Measurements from ENCODE around the gene SPECC1.
"Not testable (repeated sequence)": the region's sequence is repeated elsewhere in the genome, so short reads cannot be mapped to it uniquely, and the experiment has no call there.

Gene SPECC1, protein sequence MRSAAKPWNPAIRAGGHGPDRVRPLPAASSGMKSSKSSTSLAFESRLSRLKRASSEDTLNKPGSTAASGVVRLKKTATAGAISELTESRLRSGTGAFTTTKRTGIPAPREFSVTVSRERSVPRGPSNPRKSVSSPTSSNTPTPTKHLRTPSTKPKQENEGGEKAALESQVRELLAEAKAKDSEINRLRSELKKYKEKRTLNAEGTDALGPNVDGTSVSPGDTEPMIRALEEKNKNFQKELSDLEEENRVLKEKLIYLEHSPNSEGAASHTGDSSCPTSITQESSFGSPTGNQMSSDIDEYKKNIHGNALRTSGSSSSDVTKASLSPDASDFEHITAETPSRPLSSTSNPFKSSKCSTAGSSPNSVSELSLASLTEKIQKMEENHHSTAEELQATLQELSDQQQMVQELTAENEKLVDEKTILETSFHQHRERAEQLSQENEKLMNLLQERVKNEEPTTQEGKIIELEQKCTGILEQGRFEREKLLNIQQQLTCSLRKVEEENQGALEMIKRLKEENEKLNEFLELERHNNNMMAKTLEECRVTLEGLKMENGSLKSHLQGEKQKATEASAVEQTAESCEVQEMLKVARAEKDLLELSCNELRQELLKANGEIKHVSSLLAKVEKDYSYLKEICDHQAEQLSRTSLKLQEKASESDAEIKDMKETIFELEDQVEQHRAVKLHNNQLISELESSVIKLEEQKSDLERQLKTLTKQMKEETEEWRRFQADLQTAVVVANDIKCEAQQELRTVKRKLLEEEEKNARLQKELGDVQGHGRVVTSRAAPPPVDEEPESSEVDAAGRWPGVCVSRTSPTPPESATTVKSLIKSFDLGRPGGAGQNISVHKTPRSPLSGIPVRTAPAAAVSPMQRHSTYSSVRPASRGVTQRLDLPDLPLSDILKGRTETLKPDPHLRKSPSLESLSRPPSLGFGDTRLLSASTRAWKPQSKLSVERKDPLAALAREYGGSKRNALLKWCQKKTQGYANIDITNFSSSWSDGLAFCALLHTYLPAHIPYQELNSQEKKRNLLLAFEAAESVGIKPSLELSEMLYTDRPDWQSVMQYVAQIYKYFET
- 8.8 to 10.6 reads per million in 2 experiments for total RNA-seq

- peak; percentile 69 for DNase-seq (ENCODE audit: low read depth)
Observed at GRCh38 chr17:20009302-20010098, at the start of gene SPECC1. Gene SPECC1, plus strand, starts transcription at chr17:20009359. Its CDS starts 87,293 bp downstream, at chr17:20096652.

- DNase-seq (ENCODE audit: low read depth): not testable (repeated sequence)
Observed at GRCh38 chr17:19962954-19963353, 46.2 kb upstream of the SPECC1 start.

DNA sequence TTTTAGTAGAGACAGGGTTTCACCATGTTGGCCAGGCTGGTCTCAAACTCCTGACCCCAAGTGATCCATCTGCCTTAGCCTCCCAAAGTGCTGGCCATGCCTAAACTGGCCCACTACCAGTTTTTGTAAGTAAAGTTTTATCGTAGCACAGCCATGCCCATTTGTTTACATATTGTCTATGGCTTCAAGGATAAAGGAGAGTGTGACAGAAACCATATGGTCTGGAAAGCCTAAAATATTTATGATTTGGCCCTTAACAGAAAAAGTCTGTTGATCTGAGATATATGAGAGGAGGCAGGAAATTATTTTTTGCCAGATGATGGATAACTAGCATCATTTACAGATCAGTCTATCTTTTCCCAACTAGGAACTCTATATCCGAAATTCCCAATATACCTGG, 36.0 kb upstream of the SPECC1 start:
- DNase-seq (ENCODE audit: low read depth): no peak

GRCh38 chr17:19975601-19976000, 33.6 kb upstream of the SPECC1 start:
- DNase-seq (ENCODE audit: low read depth): no peak

DNA sequence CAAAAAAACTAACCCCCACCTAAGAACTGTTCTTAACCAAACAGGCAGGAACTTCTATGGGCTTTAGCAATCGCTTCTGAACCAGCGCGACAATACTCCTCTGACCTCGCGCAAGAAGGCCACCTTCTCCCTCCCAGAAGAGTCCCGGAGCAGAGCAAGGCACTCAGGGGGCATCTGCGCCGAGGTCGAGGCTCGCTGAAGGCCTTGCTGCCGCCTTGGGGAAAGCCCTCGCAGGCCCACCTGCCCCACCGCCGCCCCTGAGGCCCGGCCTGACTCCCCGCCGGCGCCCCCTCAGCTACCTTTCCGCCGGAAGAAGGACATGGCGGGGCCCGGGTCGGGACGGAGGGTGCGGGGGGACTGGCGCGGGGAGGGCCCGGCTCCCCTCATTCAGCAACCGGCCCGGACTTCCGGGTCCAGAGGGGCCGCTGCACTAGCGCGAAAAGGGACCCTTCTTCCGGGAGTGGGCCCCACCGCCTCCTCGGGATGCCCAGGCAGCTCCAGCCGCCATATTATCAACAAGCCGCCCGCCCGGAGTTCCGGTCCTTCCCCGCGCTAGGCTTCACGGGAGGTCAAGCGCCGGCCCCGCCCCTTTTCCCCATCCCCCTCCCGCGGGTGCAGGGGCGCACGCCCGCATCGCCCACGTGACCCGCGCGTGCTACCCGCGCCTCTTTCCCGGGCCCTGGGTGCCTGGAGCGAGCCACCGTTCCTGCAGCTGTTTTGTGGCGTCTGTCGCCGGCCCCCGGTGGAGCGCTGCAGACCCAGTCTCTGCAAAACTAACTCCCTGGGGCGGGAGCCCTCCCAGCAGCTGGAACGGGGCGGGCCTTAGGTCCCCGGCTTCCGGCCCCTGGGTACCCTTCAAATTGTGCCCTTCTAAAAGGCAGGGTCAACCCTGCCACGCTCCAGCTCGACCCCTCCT, 31.6 kb upstream of the SPECC1 start, which contains the start of gene AKAP10:
AKAP10 (minus strand) TSS at position 536 of the 916 bp plus-strand sequence; CDS start at position 387, 149 bp downstream.
- peak; percentile 87 for DNase-seq (ENCODE audit: low read depth)

DNA sequence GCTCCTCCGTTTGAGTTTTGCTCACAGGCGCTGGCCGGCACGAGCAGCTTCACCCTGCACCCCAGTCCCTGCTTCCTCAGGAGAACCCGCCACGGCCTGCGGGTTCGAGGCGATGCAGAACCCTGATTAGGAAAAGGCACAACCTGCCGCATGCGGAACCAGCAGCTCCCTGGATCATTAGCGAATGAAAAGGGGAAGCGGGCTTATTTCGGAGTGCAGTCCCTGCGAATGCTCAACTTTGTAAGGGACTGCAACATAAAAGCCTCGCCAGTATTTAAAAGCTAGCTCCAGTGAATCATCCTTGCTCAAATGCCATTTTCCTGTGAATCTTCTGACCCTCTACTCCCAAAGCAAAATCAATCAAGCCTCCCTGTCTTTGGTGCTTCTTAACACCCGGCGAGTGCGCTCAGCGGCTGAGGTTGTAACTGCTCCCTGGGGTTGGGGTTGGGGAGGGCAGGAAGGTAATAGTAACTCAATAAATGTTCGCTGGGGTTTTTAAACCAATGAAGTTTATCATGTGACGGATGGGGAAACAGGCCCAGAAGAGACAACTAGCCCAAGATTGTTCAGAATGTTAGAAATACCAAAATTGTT, 30.9 kb upstream of the SPECC1 start:
- no peak for DNase-seq (ENCODE audit: low read depth)

GRCh38 chr17:19978805-19979211, 30.4 kb upstream of the SPECC1 start:
- no peak for DNase-seq (ENCODE audit: low read depth)

GRCh38 chr17:19979917-19980770, 29.0 kb upstream of the SPECC1 start:
- DNase-seq (ENCODE audit: low read depth): no peak

GRCh38 chr17:19986941-19987861, 22.0 kb upstream of the SPECC1 start:
- no peak for DNase-seq (ENCODE audit: low read depth)

- no peak for DNase-seq (ENCODE audit: low read depth)
Observed at GRCh38 chr17:19987897-19988296, 21.3 kb upstream of the SPECC1 start.

- no peak for DNase-seq (ENCODE audit: low read depth)
Observed at GRCh38 chr17:19991252-19991885, 17.8 kb upstream of the SPECC1 start.

- peak; percentile 62 for DNase-seq (ENCODE audit: low read depth)
Observed at GRCh38 chr17:19992803-19993713, 16.1 kb upstream of the SPECC1 start.

GRCh38 chr17:19996086-19996485, 13.1 kb upstream of the SPECC1 start:
- no peak for DNase-seq (ENCODE audit: low read depth)

- DNase-seq (ENCODE audit: low read depth): no peak
Observed at GRCh38 chr17:19996502-19996901, 12.7 kb upstream of the SPECC1 start.

GRCh38 chr17:20008242-20009051, 712 bp upstream of the SPECC1 start:
- no peak for DNase-seq (ENCODE audit: low read depth)

GRCh38 chr17:20009052-20009301, 182 bp upstream of the SPECC1 start:
- DNase-seq (ENCODE audit: low read depth): no peak

Measured in T follicular helper cell (primary cell).